H9 (cell line): ENCODE measurements around the gene CRACDL. TPM values are rescaled to one million over a fixed set of nuclear protein-coding genes. Genes with fewer than 3 reads are reported as not detected.

Experiments used
- DNase-seq: peaks from one replicate; pipeline ENCODE4 v3.0.0-alpha.2; 2017
- H2AFZ ChIP-seq: one replicate; pipeline ENCODE4 v1.6.1; 2013; ENCODE audit warnings: mild to moderate bottlenecking, low read length, control low read depth, moderate library complexity
- H2AK5ac ChIP-seq: 2 replicates; pipeline ENCODE4 v1.6.1; 2013; ENCODE audit warnings: low read length, control low read depth, mixed read lengths; ENCODE audit not compliant: insufficient read length
- H2BK120ac ChIP-seq: one replicate; pipeline ENCODE4 v1.6.1; 2013; ENCODE audit warnings: low read depth, mild to moderate bottlenecking, low read length, control low read depth, inconsistent platforms; ENCODE audit not compliant: poor library complexity, severe bottlenecking
- H2BK12ac ChIP-seq: 2 replicates; pipeline ENCODE4 v1.6.1; 2013; ENCODE audit warnings: low read length, control low read depth, mixed read lengths, low read depth; ENCODE audit not compliant: insufficient read length
- H2BK15ac ChIP-seq: 2 replicates; pipeline ENCODE4 v1.6.1; 2013; ENCODE audit warnings: low read depth, low read length, control low read depth
- H2BK20ac ChIP-seq: one replicate; pipeline ENCODE4 v1.6.1; 2013; ENCODE audit warnings: low read depth, mild to moderate bottlenecking, low read length, control low read depth, inconsistent platforms; ENCODE audit not compliant: poor library complexity, severe bottlenecking
- H2BK5ac ChIP-seq: 2 replicates; pipeline ENCODE4 v1.6.1; 2013; ENCODE audit warnings: low read length, control low read depth, mixed read lengths; ENCODE audit not compliant: insufficient read length
- H3K14ac ChIP-seq: 2 replicates; pipeline ENCODE4 v1.6.1; 2013; ENCODE audit warnings: low read length, control low read depth; ENCODE audit not compliant: insufficient read depth
- H3K18ac ChIP-seq: 2 replicates; pipeline ENCODE4 v1.6.1; 2013; ENCODE audit warnings: low read depth, mild to moderate bottlenecking, mixed read lengths, low read length, control low read depth; ENCODE audit not compliant: insufficient read length
- H3K23ac ChIP-seq: 2 replicates; pipeline ENCODE4 v1.6.1; 2013; ENCODE audit warnings: low read length, control low read depth, mixed read lengths, low read depth; ENCODE audit not compliant: insufficient read length
- H3K23me2 ChIP-seq: 2 replicates; pipeline ENCODE4 v1.6.1; 2013; ENCODE audit warnings: low read depth, mild to moderate bottlenecking, mixed read lengths, low read length, control low read depth; ENCODE audit not compliant: insufficient read length, poor library complexity, severe bottlenecking
- H3K27ac ChIP-seq: 2 replicates; pipeline ENCODE4 v1.5.1; 2013; ENCODE audit warnings: low read length, control low read depth, mixed read lengths, low read depth; ENCODE audit not compliant: insufficient read length
- H3K27me3 ChIP-seq: 2 replicates; pipeline ENCODE4 v1.6.1; 2013; ENCODE audit warnings: low read length, control low read depth, inconsistent platforms; ENCODE audit not compliant: insufficient read depth
- H3K4ac ChIP-seq: 2 replicates; pipeline ENCODE4 v1.6.1; 2013; ENCODE audit warnings: low read depth, mild to moderate bottlenecking, control low read depth, inconsistent platforms, low read length, moderate library complexity
- H3K4me1 ChIP-seq: 2 replicates; pipeline ENCODE4 v1.6.1; 2013; ENCODE audit warnings: low read length, control low read depth, inconsistent platforms; ENCODE audit not compliant: insufficient read depth
- H3K4me2 ChIP-seq: 2 replicates; pipeline ENCODE4 v1.6.1; 2013; ENCODE audit warnings: low read length, control low read depth, mixed read lengths; ENCODE audit not compliant: insufficient read length, insufficient read depth
- H3K56ac ChIP-seq: 2 replicates; pipeline ENCODE4 v1.6.1; 2013; ENCODE audit warnings: low read depth, mild to moderate bottlenecking, mixed read lengths, low read length, control low read depth; ENCODE audit not compliant: insufficient read length
- H3K79me1 ChIP-seq: 2 replicates; pipeline ENCODE4 v1.6.1; 2013; ENCODE audit warnings: low read depth, mild to moderate bottlenecking, moderate library complexity, low read length, control low read depth, inconsistent platforms; ENCODE audit not compliant: insufficient read depth, poor library complexity, severe bottlenecking
- H3K79me2 ChIP-seq: 2 replicates; pipeline ENCODE4 v1.6.1; 2013; ENCODE audit warnings: low read length, control low read depth, inconsistent platforms; ENCODE audit not compliant: insufficient read depth
- H3K9ac ChIP-seq: 2 replicates; pipeline ENCODE4 v1.6.1; 2013; ENCODE audit warnings: low read length, control low read depth, mixed read lengths; ENCODE audit not compliant: insufficient read length; ENCODE audit errors: extremely low read depth
- H3K9me3 ChIP-seq: one replicate; pipeline ENCODE4 v1.6.1; 2013; ENCODE audit warnings: low read depth, low read length, inconsistent platforms; ENCODE audit not compliant: control insufficient read depth
- H3T11ph ChIP-seq: one replicate; pipeline ENCODE4 v1.6.1; 2013; ENCODE audit warnings: mild to moderate bottlenecking, low read length, control low read depth, inconsistent platforms
- H4K20me1 ChIP-seq: one replicate; pipeline ENCODE4 v1.6.1; 2013; ENCODE audit not compliant: control insufficient read depth, insufficient read length, insufficient read depth
- H4K5ac ChIP-seq: 2 replicates; pipeline ENCODE4 v1.6.1; 2013; ENCODE audit warnings: low read depth, mild to moderate bottlenecking, mixed read lengths, low read length, control low read depth; ENCODE audit not compliant: insufficient read length
- H4K8ac ChIP-seq: replicated peaks from 2 replicates; pipeline ENCODE4 v1.6.1; 2013; ENCODE audit warnings: low read length, control low read depth, mixed read lengths, low read depth; ENCODE audit not compliant: insufficient read length
- H4K91ac ChIP-seq: 2 replicates; pipeline ENCODE4 v1.6.1; 2013; ENCODE audit warnings: low read depth, mild to moderate bottlenecking, moderate library complexity, mixed read lengths, low read length, control low read depth; ENCODE audit not compliant: insufficient read length
- H3K27ac Mint-ChIP-seq, 3 experiments: 2 replicates in 2 of 3; 3 replicates in 1 of 3; pipeline ENCODE4 v1.8.0; 2020 to 2021; ENCODE audit warnings: mixed read lengths in 3 of 3, mild to moderate bottlenecking in 1 of 3, moderate library complexity in 1 of 3
- H3K27me3 Mint-ChIP-seq: 2 replicates; pipeline ENCODE4 v1.8.0; 2021; ENCODE audit warnings: low read depth, mild to moderate bottlenecking, moderate library complexity, mixed read lengths
- H3K36me3 Mint-ChIP-seq, 3 experiments: 2 replicates in 2 of 3; 3 replicates in 1 of 3; pipeline ENCODE4 v1.8.0; 2020 to 2021; ENCODE audit warnings: low read depth in 3 of 3, mixed read lengths in 3 of 3; ENCODE audit not compliant: insufficient read depth in 1 of 3
- H3K4me1 Mint-ChIP-seq, 2 experiments: 2 replicates each; pipeline ENCODE4 v1.8.0; 2020; ENCODE audit warnings: mixed read lengths in 2 of 2
- H3K4me3 Mint-ChIP-seq, 2 experiments: 2 replicates in 1 of 2; 3 replicates in 1 of 2; pipeline ENCODE4 v1.8.0; 2020 to 2021; ENCODE audit warnings: mild to moderate bottlenecking in 2 of 2, mixed read lengths in 2 of 2, moderate library complexity in 1 of 2
- H3K9me3 Mint-ChIP-seq, 2 experiments: 2 replicates in 1 of 2; 3 replicates in 1 of 2; pipeline ENCODE4 v1.8.0; 2020; ENCODE audit warnings: mild to moderate bottlenecking in 2 of 2, mixed read lengths in 2 of 2, moderate library complexity in 1 of 2
- WGBS: extraction: QIAGEN DNeasy Blood & Tissue Kit; methylation state at CpG from one replicate; pipeline ENCODE4 v1.1.7; 2013; ENCODE audit warnings: missing lambda C conversion rate, low lambda C conversion rate, mixed read lengths; ENCODE audit not compliant: insufficient read length; ENCODE audit errors: extremely low coverage; 5-methylcytosine and 5-hydroxymethylcytosine counted together
- total RNA-seq: library from RNA; stranded (reverse); gene quantifications from 2 replicates; pipeline ENCODE4 v1.2.1, GENCODE V29; 2021
- TF ChIP-seq, protein P1 (sequence below): fragments of 200-600 bp; sonication (generic); conservative IDR thresholded peaks from 3 replicates; pipeline ENCODE4 v1.8.0; 2021; ENCODE audit warnings: antibody characterized with exemption, mild to moderate bottlenecking

Gene CRACDL
- total RNA-seq, 1 experiment from 2014 or later = 0.48 TPM

DNA sequence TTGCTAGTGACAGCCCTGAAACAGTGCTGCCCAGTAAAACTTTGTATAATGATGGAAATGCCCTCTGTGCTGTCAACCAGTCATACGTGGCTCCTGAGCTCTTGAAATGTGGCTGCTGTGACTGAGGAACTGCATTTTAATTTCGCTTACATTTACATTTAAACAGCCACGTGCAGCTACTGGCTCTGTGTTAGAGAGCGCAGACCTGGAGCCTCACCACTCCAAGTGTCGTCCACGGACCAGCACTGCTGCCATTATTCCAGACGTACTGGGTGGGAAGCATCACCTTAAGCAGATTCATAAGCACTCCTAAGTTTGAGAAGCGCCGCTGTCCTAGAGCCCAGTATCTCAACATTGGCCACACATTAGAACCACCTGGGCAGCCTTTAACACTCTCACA is 128.1 kb downstream of the CRACDL start:
- Mint-ChIP-seq H3K27me3 (peaks cover 6% of the 10 kb centered on the region; the same call in 1 of the 2 replicates), H3K4me1 (peaks cover 13 to 18% of the 10 kb centered on the region in 2 experiments), H3K27ac (no peak overlapping the region), H3K9me3 (peaks cover 0 to 4% of the 10 kb centered on the region in 2 experiments; a peak in 3 of 5 replicates), H3K4me3 (no peak overlapping the region), H3K36me3 (no peaks in the 10 kb centered on the region)
- Histone ChIP-seq H2AK5ac (no peak overlapping the region), H3K27me3 (no peaks in the 10 kb centered on the region), H4K91ac (no peak overlapping the region), H3K9ac (no peak overlapping the region), H4K8ac (no peak overlapping the region), H3K79me1 (no peaks in the 10 kb centered on the region), H3K14ac (no peak overlapping the region), H3K79me2 (no peaks in the 10 kb centered on the region), H3K4ac (no peak overlapping the region), H3K4me1 (no peaks in the 10 kb centered on the region), H3K56ac (no peak overlapping the region), H4K20me1 (no peaks in the 10 kb centered on the region), H2BK12ac (no peak overlapping the region), H3K18ac (no peak overlapping the region), H3T11ph (no peak overlapping the region), H3K4me2 (no peak overlapping the region), H2BK5ac (no peak overlapping the region), H2BK20ac (no peak overlapping the region), H3K23me2 (no peaks in the 10 kb centered on the region), H3K23ac (no peak overlapping the region), H3K9me3 (no peaks in the 10 kb centered on the region), H2BK120ac (no peak overlapping the region), H2AFZ (no peak overlapping the region), H2BK15ac (no peak overlapping the region), H4K5ac (no peak overlapping the region), H3K27ac (no peak overlapping the region)
- DNase-seq = no peak
- WGBS = no CpG with 5 or more reads among the region's 9 CpGs
- TF ChIP-seq, protein P1, sequence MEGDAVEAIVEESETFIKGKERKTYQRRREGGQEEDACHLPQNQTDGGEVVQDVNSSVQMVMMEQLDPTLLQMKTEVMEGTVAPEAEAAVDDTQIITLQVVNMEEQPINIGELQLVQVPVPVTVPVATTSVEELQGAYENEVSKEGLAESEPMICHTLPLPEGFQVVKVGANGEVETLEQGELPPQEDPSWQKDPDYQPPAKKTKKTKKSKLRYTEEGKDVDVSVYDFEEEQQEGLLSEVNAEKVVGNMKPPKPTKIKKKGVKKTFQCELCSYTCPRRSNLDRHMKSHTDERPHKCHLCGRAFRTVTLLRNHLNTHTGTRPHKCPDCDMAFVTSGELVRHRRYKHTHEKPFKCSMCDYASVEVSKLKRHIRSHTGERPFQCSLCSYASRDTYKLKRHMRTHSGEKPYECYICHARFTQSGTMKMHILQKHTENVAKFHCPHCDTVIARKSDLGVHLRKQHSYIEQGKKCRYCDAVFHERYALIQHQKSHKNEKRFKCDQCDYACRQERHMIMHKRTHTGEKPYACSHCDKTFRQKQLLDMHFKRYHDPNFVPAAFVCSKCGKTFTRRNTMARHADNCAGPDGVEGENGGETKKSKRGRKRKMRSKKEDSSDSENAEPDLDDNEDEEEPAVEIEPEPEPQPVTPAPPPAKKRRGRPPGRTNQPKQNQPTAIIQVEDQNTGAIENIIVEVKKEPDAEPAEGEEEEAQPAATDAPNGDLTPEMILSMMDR = no peak
